HepG2 (cell line): ENCODE results near the gene GSAP. TPM values are rescaled to one million over a fixed set of nuclear protein-coding genes. Genes with fewer than 3 reads are reported as not detected.

Experiments used
- ARID2 ChIP-seq: sonication (generic); formaldehyde crosslinking; IDR thresholded peaks from 2 replicates; pipeline ENCODE4 v1.8.1; 2022; ENCODE audit warnings: mild to moderate bottlenecking, missing genetic modification reagents, borderline replicate concordance
- ATF4 ChIP-seq, 2 experiments: fragments of 450-650 bp in 1 of 2; sonication (generic) in 1 of 2; formaldehyde crosslinking; IDR thresholded peaks; 2 replicates each; pipeline versions ENCODE4 v1.5.0 to v1.8.0; 2020 to 2022; ENCODE audit warnings: mild to moderate bottlenecking in 1 of 2, missing genetic modification reagents in 1 of 2
- ATF5 ChIP-seq: sonication (generic); formaldehyde crosslinking; IDR thresholded peaks from 2 replicates; pipeline ENCODE4 v1.4.0; 2020; ENCODE audit warnings: mild to moderate bottlenecking, low read depth, missing genetic modification reagents
- DZIP1 ChIP-seq: sonication (generic); formaldehyde crosslinking; IDR thresholded peaks from 2 replicates; pipeline ENCODE4 v1.5.0; 2020; ENCODE audit warnings: mild to moderate bottlenecking, missing genetic modification reagents
- FOXP1 ChIP-seq, 2 experiments: fragments of 450-650 bp in 1 of 2; IDR thresholded peaks; 2 replicates each; pipeline ENCODE4 v1.6.1; 2017 to 2018; ENCODE audit warnings: antibody characterized with exemption in 1 of 2
- GABPA ChIP-seq, 2 experiments: IDR thresholded peaks; 2 replicates each; pipeline ENCODE4 v1.6.1; 2011 to 2016; ENCODE audit warnings: low read depth in 2 of 2, low read length in 1 of 2, missing biosample characterization in 1 of 2, missing genetic modification characterization in 1 of 2
- IRF2 ChIP-seq: IDR thresholded peaks from 2 replicates; pipeline ENCODE4 v1.6.1; 2018; ENCODE audit warnings: missing genetic modification reagents, missing compliant biosample characterization
- MLX ChIP-seq: IDR thresholded peaks from 2 replicates; pipeline ENCODE4 v1.6.1; 2016
- PITX1 ChIP-seq: sonication (generic); formaldehyde crosslinking; IDR thresholded peaks from 2 replicates; pipeline ENCODE4 v1.5.1; 2020; ENCODE audit warnings: mild to moderate bottlenecking, missing genetic modification reagents
- POLR2AphosphoS5 ChIP-seq: IDR thresholded peaks from 2 replicates; pipeline ENCODE4 v1.6.1; 2012; ENCODE audit warnings: low read depth, low read length
- POLR2G ChIP-seq: fragments of 200-400 bp; formaldehyde crosslinking; IDR thresholded peaks from 2 replicates; pipeline ENCODE4 v1.6.1; 2018; ENCODE audit warnings: mild to moderate bottlenecking, low read depth, low read length, moderate library complexity
- PTBP1 ChIP-seq: fragments of 200-400 bp; formaldehyde crosslinking; IDR thresholded peaks from 2 replicates; pipeline ENCODE4 v1.6.1; 2018; ENCODE audit warnings: low read length, low read depth; ENCODE audit not compliant: poor library complexity, severe bottlenecking
- SAP130 ChIP-seq: IDR thresholded peaks from 2 replicates; pipeline ENCODE4 v1.6.1; 2016; ENCODE audit warnings: low read depth
- TCF7 ChIP-seq: sonication (generic); IDR thresholded peaks from 2 replicates; pipeline ENCODE4 v1.6.1; 2016; ENCODE audit warnings: antibody characterized with exemption, low read depth
- TFE3 ChIP-seq: IDR thresholded peaks from 2 replicates; pipeline ENCODE4 v1.6.1; 2016
- ZNF121 ChIP-seq: sonication (generic); formaldehyde crosslinking; IDR thresholded peaks from 2 replicates; pipeline ENCODE4 v1.5.0; 2020; ENCODE audit warnings: mild to moderate bottlenecking, missing genetic modification reagents
- ZNF124 ChIP-seq: sonication (generic); formaldehyde crosslinking; IDR thresholded peaks from 2 replicates; pipeline ENCODE4 v1.4.0; 2020; ENCODE audit warnings: missing genetic modification reagents
- ZNF274 ChIP-seq: sonication (generic); formaldehyde crosslinking; IDR thresholded peaks from 2 replicates; pipeline ENCODE4 v1.5.1; 2020; ENCODE audit warnings: mild to moderate bottlenecking, missing genetic modification reagents
- ZNF343 ChIP-seq: sonication (generic); formaldehyde crosslinking; IDR thresholded peaks from 2 replicates; pipeline ENCODE4 v1.4.0; 2020; ENCODE audit warnings: mild to moderate bottlenecking, missing genetic modification reagents
- ZNF530 ChIP-seq: sonication (generic); formaldehyde crosslinking; IDR thresholded peaks from 2 replicates; pipeline ENCODE4 v1.5.0; 2020; ENCODE audit warnings: low read depth, mild to moderate bottlenecking, missing genetic modification reagents
- ZNF652 ChIP-seq: IDR thresholded peaks from 2 replicates; pipeline ENCODE4 v1.6.1; 2016; ENCODE audit warnings: low read depth, borderline replicate concordance
- ZNF792 ChIP-seq: IDR thresholded peaks from 2 replicates; pipeline ENCODE4 v1.6.1; 2016
- polyA plus RNA-seq, 8 experiments: library from polyadenylated mRNA; depleted of rRNA in 3 of 8; stranded (reverse) in 7 of 8; unstranded in 1 of 8; fragments of >200 nt; fragmentation: Illumina TruSeq in 4 of 8; extraction: Trizol in 4 of 8; gene quantifications; 2 replicates each; pipeline versions ENCODE4 v1.2.1 to v1.2.3, GENCODE V29; 2011 to 2016; ENCODE audit warnings: low read depth in 4 of 8, missing spikeins in 1 of 8, mixed read lengths in 1 of 8; ENCODE audit not compliant: insufficient read depth in 1 of 8
- total RNA-seq, 5 experiments: library from RNA; depleted of rRNA; stranded (reverse); fragments of >200 nt; fragmentation: Illumina TruSeq; extraction: Trizol; gene quantifications; 2 replicates each; pipeline ENCODE4 v1.2.3, GENCODE V29; 2016; ENCODE audit warnings: low read depth in 1 of 5

Gene GSAP
- total and polyA plus RNA-seq, 2 of the 13 experiments (the other 11 are each of a cell fraction or from before 2014, with no cell fraction given): 34.6 to 40.6 TPM

- TF ChIP-seq TFE3 (CRISPR knock-in tag): 0 out of 2 replicates have a peak, but pooled peaks have one; percentile 26
- TF ChIP-seq IRF2 (CRISPR knock-in tag): no peak
- TF ChIP-seq GABPA (IDR thresholded peaks at IDR 0.05; ENCODE audit: low read depth, low read length): no peak
- 0 out of 2 replicates have a peak, but pooled peaks have one; percentile 30 for TF ChIP-seq GABPA (CRISPR knock-in tag; IDR thresholded peaks at IDR 0.05; ENCODE audit: low read depth)
- peak; percentile 59; the same call in 1 of the 2 replicates for TF ChIP-seq POLR2G
- TF ChIP-seq PTBP1: no peak
- TF ChIP-seq ZNF121 (CRISPR knock-in tag): no peak
- no peak for TF ChIP-seq ARID2 (CRISPR knock-in tag)
- no peak for TF ChIP-seq ATF5 (CRISPR knock-in tag)
- TF ChIP-seq POLR2AphosphoS5: peak; percentile 53
- peak; percentile 71 for TF ChIP-seq SAP130 (CRISPR knock-in tag)
- TF ChIP-seq ATF4 (CRISPR knock-in tag; IDR thresholded peaks at IDR 0.05): no peak; a peak in 1 of 4 replicates
- no peak for TF ChIP-seq ZNF530 (CRISPR knock-in tag)
- TF ChIP-seq TCF7: peak; percentile 70
- TF ChIP-seq FOXP1 (IDR thresholded peaks at IDR 0.05): no peak
- peak; percentile 49; the same call in 1 of the 2 replicates for TF ChIP-seq FOXP1 (CRISPR knock-in tag; IDR thresholded peaks at IDR 0.05)
- no peak for TF ChIP-seq DZIP1
- no peak for TF ChIP-seq ZNF274 (CRISPR knock-in tag)
- peak; percentile 60 for TF ChIP-seq PITX1 (CRISPR knock-in tag)
- TF ChIP-seq ZNF792 (CRISPR knock-in tag): 0 out of 2 replicates have a peak, but pooled peaks have one; percentile 47
- TF ChIP-seq MLX (CRISPR knock-in tag): peak; percentile 33; the same call in 1 of the 2 replicates
- TF ChIP-seq ZNF652 (CRISPR knock-in tag): no peak
- no peak for TF ChIP-seq ZNF124 (CRISPR knock-in tag)
- TF ChIP-seq ZNF343 (CRISPR knock-in tag): no peak
Observed at GRCh38 chr7:77409739-77410547, 6.2 kb downstream of the GSAP start (continued).
